Activated T-cell treated with anti-CD3 and anti-CD28 coated beads for 1 hour (primary cell): ENCODE results near the gene HK1.

Source experiments
- DNase-seq: peaks from one replicate; pipeline ENCODE4 v3.0.0-alpha.2; 2020; ENCODE audit warnings: low read depth

HK1 gene

GRCh38 chr10:69349542-69349888 lies 71.2 kb downstream of the HK1 start:
- no peak for DNase-seq

GRCh38 chr10:69351589-69351988 lies 73.3 kb downstream of the HK1 start:
- no peak for DNase-seq

GRCh38 chr10:69352569-69353264 lies 74.4 kb downstream of the HK1 start:
- no peak for DNase-seq

- DNase-seq: no peak
Observed at GRCh38 chr10:69353977-69354635, 75.8 kb downstream of the HK1 start.

GRCh38 chr10:69356187-69356586 lies 77.9 kb downstream of the HK1 start:
- DNase-seq: no peak

- DNase-seq: no peak
Observed at GRCh38 chr10:69358148-69358795, 80.0 kb downstream of the HK1 start.

GRCh38 chr10:69359148-69359547 lies 80.9 kb downstream of the HK1 start:
- DNase-seq: no peak

GRCh38 chr10:69359594-69359993 lies 81.3 kb downstream of the HK1 start:
- no peak for DNase-seq

GRCh38 chr10:69360485-69361302 lies 82.4 kb downstream of the HK1 start:
- no peak for DNase-seq

- no peak for DNase-seq
Observed at GRCh38 chr10:69361303-69361614, 83.0 kb downstream of the HK1 start.

GRCh38 chr10:69362471-69362954 lies 84.2 kb downstream of the HK1 start:
- no peak for DNase-seq

- no peak for DNase-seq
Observed at GRCh38 chr10:69363666-69364065, 85.4 kb downstream of the HK1 start.

GRCh38 chr10:69364232-69364940 lies 86.1 kb downstream of the HK1 start:
- no peak for DNase-seq

- no peak for DNase-seq
Observed at GRCh38 chr10:69366738-69367137, 88.4 kb downstream of the HK1 start.

- no peak for DNase-seq
Observed at GRCh38 chr10:69367469-69367868, 89.2 kb downstream of the HK1 start.

GRCh38 chr10:69372126-69372980 lies 94.1 kb downstream of the HK1 start:
- DNase-seq: no peak

- no peak for DNase-seq
Observed at GRCh38 chr10:69374242-69374641, 95.9 kb downstream of the HK1 start.

GRCh38 chr10:69374931-69375306 lies 96.6 kb downstream of the HK1 start:
- DNase-seq: no peak

GRCh38 chr10:69375307-69376151 lies 97.2 kb downstream of the HK1 start:
- no peak for DNase-seq

- DNase-seq: no peak
Observed at GRCh38 chr10:69376662-69377061, 98.4 kb downstream of the HK1 start.
